Measurements from ENCODE around the gene SCD5.

The SCD5 gene

GRCh38 chr4:82726596-82726995, 72.0 kb downstream of the SCD5 start:
- DNase-seq (ENCODE audit: low spot score): no peak

DNA sequence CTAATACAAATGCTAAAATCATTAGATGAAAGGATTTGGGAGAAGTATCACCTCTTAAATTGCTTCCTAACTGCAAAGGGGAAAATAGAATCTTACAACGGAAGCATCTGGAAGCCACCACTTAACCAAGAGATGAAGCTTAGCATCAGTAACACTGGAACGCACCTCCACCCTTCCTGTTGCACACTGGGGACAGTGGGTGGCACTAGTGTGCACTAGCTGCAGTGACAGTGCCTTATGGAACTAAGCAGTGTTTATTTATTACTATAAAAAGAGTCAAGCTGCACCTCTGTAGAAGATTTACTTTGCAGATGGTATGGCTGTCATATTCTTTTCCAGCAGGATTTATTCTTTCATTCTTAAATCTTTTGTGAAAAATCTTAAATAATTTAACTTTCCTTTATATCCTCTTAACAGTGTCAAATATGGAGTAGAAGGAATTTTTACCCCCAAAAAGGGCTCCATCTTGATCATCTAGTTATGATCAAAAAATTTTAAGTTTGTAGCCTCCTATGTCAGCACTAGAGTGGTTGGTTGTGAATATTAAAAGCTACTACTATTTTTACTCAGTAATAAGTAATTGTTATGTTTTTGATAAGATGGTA, 76.7 kb downstream of the SCD5 start:
- DNase-seq (ENCODE audit: low spot score): no peak

DNA sequence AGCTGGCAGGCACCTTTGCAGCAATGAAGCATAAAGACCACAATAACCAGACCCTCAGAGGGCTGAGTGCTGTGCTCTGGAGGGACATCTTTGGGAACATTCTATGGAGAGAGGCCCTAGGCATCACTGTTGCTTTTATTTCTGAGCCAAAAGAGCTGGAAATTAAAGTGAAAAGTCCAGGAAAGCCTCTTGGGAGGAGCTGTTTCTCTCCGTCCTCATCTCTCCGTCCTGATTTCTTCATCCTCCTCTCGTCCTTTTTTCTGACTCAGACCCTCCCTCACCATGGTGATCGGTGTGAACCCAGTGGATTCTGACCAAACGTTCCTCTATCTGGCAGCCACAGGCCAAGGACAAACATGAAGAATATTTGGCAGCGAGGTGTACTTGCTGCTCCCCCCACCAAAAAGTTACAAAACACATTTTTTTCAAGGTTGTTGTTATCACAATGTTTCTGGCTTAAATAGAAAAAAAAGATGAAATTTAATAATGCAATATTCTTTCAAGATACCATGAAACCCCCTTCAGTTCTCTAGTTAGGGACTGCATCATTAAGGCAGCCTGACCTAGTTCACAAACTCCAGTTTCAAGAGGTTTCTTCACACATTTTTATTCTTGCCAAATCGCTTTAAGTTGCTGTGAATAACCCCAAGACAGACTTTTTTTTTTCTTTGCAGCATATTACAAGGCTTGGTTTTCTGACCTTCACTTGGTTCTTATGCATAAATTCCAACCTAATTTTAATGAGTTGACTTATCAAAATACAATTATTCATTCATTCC, 80.2 kb downstream of the SCD5 start:
- no peak for DNase-seq (ENCODE audit: low spot score)

- no peak for DNase-seq (ENCODE audit: low spot score)
These were observed 82.6 kb downstream of the SCD5 start for GRCh38 chr4:82715731-82716617.

DNA sequence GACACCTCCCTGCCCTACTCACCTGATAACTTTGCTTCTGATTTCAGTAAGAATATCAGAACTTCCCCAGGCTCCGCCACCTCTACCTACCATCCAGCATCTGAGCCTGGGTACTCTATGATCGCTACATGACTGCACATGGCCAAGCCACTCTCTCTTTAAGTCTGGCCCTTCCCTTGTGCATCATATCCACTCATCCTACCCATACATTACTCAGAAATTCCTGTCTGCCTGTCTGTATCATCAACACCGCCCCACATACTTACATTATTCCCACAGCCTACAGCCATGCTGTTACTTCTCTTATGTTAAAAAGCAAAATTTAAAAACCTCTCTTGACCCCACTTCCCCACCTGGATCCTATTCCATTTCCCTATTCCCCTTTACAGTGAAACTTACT, 84.7 kb downstream of the SCD5 start:
- DNase-seq (ENCODE audit: low spot score): no peak

- DNase-seq (ENCODE audit: low spot score): no peak
These were observed 86.0 kb downstream of the SCD5 start for GRCh38 chr4:82712561-82712960.

GRCh38 chr4:82711158-82711785, 87.3 kb downstream of the SCD5 start:
- no peak for DNase-seq (ENCODE audit: low spot score)

GRCh38 chr4:82710197-82710929, 88.2 kb downstream of the SCD5 start:
- peak; percentile 47 for DNase-seq (ENCODE audit: low spot score)

DNA sequence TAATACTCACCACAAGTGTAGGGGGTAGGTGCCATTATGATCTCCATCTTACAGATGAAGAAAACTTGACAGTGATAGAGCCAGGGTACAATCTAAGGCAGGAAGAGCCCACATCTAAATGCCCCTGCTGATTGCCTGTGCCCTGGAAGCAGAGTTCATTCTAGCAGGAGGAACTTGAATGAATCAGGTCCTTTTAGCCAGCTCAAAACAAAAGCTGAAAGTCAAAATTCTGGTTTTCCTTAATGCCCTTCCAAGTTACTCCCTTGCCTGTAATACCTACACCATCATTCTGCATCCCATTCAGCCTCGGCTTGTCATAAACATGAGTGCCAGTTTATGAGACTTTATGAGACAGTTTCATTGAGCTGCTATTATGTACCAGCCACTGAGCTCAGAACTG, 89.6 kb downstream of the SCD5 start:
- no peak for DNase-seq (ENCODE audit: low spot score)

DNA sequence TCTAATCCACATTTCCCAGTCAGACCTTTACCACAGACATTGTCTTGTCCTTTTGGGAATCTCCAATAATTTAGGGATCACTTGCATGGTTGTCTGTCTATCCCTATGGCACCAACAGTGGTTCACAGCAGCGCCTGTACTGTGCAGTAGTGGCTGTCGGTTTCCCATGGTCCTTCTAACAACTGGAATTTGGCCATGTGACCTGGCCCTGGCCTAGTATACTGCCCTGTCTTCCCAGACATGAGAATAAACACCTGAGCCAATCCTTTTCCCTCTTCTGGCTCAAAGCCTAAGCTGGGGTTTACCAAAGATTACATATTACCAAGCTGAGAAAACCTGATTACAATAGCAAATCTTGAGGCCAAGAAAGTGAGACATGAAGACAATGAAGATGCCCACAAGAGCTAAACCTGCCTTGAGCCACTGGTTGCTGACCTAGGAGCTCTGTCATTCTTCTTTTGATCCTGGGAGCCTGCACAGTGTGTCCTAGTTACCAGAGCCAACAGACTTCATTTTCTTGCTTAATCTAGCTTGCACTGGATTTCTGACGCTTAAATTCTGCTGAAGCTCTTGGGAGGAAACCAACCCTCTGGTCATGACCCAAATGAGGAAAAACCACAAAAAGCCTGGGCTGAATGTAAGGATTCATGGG, 92.1 kb downstream of the SCD5 start:
- DNase-seq (ENCODE audit: low spot score): no peak

- DNase-seq (ENCODE audit: low spot score): no peak
These were observed 92.7 kb downstream of the SCD5 start for GRCh38 chr4:82705928-82706300.

- DNase-seq (ENCODE audit: low spot score): no peak
These were observed 93.2 kb downstream of the SCD5 start for GRCh38 chr4:82705169-82705927.

DNA sequence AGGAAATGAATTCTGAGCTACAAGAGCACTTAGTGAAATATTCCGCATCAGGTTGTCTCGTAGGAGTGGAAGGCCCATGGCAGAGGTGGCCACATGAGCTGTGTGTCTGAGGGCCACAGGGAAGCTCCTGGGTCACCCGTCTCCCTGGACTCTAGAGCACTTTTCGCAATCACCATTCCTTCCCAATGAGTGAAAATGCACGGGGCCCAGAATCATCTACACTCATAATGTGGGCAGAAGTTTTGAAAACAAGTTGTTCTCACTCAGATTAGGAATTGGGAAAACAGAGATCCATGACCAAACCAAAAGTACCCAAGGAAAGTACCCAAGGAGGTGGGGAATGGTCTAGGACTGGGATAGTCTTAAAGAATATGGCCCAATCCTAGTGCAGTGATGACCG, 94.4 kb downstream of the SCD5 start:
- DNase-seq (ENCODE audit: low spot score): no peak

DNA sequence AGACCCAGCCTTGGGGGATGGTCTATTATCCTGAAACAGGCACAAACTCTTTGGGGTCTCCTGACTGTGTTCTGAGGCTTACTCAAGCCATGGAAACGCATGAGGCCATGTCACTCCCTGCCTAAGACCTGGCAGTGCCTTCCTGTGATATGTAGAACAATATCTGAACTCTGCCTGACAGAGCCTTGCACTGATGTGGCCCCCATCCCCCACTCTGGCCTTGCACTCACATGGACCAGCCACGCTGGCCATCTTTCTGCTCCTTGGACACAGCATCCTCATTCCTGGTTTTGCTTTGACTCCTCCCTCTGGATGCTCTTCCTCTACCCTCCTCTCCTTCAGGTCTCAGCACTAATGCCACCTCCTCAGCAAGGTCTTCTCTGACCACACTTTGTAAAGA, 100.2 kb downstream of the SCD5 start:
- DNase-seq (ENCODE audit: low spot score): no peak

GRCh38 chr4:82697561-82697960, 101.0 kb downstream of the SCD5 start:
- DNase-seq (ENCODE audit: low spot score): no peak

DNA sequence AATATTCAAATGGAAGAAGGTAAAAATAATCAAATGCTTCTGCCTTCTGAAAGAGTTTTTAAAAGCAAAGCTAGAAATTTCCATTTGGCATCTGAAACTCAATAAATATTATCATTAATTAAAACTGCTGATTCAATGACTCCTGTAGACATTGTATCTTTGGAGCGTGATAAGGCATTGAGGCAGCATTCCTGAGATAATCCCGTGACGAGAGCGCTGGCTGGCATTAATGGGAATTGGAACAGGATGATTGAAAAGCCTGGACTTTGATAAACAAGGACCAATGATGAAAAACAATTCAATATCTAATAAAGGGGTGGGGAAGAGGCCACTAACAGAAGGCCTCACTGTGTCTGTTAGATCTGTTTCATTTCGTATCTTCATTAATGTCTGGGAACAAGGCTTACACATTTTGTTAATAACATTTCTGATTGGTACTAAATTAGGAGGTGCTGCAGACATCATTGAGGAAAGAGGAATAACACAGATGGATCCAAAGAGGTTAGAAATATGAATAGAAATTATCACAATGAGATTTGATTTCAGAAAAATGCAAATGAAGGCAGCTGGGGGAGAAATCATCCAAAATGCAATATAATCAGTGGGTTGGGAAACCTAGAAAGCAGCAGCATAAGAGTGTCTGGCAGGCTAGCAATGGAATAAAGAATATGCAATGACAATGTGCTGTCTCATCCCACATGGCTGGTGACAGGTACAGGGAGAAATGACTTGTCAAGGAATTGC, 102.3 kb downstream of the SCD5 start:
- DNase-seq (ENCODE audit: low spot score): no peak

- DNase-seq (ENCODE audit: low spot score): no peak
These were observed 103.7 kb downstream of the SCD5 start for GRCh38 chr4:82694892-82695291.

- no peak for DNase-seq (ENCODE audit: low spot score)
These were observed 104.5 kb downstream of the SCD5 start for GRCh38 chr4:82694046-82694445.

DNA sequence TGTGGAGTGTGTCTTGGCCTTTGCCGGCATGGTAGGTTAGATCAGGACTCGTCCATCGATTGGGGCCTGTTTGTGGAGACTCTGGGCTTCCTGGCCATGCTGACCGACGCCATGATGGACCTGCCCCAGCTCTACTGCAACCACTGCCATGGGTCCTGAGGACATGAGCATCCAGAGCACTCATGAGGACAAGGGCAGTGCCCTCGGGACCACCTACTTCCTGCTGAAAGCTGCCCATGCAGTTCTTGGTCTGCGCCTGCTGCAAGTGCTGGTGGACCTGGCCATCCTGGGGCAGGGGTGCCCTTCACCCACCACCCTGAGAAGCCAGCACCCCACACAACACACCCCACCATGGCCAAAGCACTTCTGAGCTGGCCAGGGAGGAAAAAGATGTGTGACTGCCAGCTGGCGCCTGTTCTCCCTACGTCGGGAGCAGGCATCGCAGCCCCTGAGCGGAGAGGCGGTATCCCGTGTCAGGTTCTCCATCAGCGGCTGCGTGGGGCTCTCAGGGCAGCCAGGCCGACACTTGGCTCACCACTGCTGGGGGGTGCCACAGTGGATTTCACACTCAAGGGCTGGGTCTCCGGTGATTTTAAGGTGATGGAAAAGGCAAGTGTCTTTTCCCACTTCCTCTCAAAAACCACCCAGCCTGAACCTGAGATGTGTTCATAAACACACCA, 106.4 kb downstream of the SCD5 start:
- DNase-seq (ENCODE audit: low spot score): no peak

All from iPS-NIHi11 (cell line).